ENCODE measurements around the gene GLYAT. TPM values are rescaled to one million over a fixed set of nuclear protein-coding genes. Genes with fewer than 3 reads are reported as not detected.

GLYAT gene
- total RNA-seq, 1 experiment from 2014 or later = not detected

DNA sequence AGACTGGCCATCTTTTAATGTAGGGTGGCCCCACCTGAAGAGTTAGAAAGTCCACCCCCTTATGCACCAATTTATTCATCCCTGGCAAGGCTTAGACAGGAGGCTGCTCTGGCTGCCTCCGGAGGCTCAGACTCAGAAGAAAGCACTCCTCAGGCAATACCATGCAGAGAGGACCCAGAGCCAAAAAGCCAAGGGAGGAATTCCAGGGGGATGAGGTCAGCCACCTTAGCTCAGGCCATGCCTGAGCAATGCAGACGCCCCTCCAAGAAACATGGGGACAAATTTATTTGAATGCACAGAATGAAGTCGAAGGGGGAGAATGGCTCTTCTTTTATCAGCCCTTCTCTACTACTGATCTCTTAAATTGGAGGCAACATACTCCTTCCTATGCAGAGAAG lies 39.7 kb upstream of the GLYAT start:
- BruUV-seq (replicated peaks) = no TSS peak
- CTCF ChIA-PET = no interaction called here
- Mint-ChIP-seq H3K9me3 (ENCODE audit: low read depth, unreplicated experiment) (no peaks in the 10 kb centered on the region), H3K27me3 (ENCODE audit: unreplicated experiment) (peaks cover 11% of the 10 kb centered on the region), H3K36me3 (ENCODE audit: insufficient read depth, unreplicated experiment) (peaks cover 10% of the 10 kb centered on the region), H3K4me3 (ENCODE audit: low read depth, unreplicated experiment) (no peak overlapping the region), H3K4me1 (ENCODE audit: low read depth, unreplicated experiment) (peaks cover 14% of the 10 kb centered on the region), H3K27ac (ENCODE audit: unreplicated experiment) (no peak overlapping the region)
- intact Hi-C loops (cut with micrococcal nuclease; ENCODE audit: unreplicated experiment) = no loop called here
- DNase-seq = no peak
- TF ChIP-seq, protein P1, sequence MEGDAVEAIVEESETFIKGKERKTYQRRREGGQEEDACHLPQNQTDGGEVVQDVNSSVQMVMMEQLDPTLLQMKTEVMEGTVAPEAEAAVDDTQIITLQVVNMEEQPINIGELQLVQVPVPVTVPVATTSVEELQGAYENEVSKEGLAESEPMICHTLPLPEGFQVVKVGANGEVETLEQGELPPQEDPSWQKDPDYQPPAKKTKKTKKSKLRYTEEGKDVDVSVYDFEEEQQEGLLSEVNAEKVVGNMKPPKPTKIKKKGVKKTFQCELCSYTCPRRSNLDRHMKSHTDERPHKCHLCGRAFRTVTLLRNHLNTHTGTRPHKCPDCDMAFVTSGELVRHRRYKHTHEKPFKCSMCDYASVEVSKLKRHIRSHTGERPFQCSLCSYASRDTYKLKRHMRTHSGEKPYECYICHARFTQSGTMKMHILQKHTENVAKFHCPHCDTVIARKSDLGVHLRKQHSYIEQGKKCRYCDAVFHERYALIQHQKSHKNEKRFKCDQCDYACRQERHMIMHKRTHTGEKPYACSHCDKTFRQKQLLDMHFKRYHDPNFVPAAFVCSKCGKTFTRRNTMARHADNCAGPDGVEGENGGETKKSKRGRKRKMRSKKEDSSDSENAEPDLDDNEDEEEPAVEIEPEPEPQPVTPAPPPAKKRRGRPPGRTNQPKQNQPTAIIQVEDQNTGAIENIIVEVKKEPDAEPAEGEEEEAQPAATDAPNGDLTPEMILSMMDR (IDR thresholded peaks at IDR 0.05; ENCODE audit: unreplicated experiment) = no peak

DNA sequence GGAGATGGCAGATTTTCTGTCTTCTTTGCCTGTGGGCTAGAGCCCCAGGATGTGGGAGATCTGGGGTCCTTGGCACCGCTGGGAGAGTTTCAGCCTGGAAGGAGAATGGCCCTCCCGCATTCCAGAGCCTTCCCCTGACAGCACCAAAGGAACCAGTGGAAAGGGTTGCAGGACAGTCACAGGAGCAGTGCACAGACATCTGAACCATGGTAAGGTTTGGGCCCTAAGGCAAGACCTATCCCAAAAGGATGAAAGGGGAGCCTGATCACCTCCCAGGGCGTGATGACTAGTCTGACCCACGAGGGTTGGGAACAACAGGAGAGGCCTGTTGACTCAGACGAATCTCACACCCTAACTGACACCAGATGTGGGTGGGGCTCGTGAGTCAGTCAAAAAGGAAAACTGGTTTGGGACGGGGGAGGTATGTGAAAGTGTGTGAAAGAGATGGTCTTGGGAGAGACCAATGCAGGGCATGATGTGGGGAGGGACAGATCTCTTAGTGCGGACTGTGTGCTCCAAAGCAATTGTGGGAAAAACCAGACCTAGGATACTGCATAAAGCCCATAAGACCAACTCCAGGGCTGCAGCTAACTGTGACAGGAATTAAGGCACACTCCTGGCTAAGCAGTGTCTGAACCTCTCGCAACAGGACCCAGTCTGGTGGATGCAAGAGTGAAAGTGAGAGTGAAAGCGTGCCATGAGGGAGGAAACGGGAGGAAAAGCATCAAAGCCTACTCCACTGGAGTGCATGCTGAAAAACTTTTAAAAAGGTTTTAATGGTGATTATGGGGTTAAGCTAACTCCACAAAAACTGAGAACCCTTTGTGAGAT lies 39.1 kb upstream of the GLYAT start:
- peaks cover 14% of the 10 kb centered on the region for H3K4me1 Mint-ChIP-seq (ENCODE audit: low read depth, unreplicated experiment)
- no peak overlapping the region for H3K4me3 Mint-ChIP-seq (ENCODE audit: low read depth, unreplicated experiment)
- H3K27ac Mint-ChIP-seq (ENCODE audit: unreplicated experiment) = no peak overlapping the region
- peaks cover 10% of the 10 kb centered on the region for H3K36me3 Mint-ChIP-seq (ENCODE audit: insufficient read depth, unreplicated experiment)
- DNase-seq = peak; percentile 24
- no TSS peak for BruUV-seq (replicated peaks)
- intact Hi-C loops (cut with micrococcal nuclease; ENCODE audit: unreplicated experiment) = no loop called here
- H3K9me3 Mint-ChIP-seq (ENCODE audit: low read depth, unreplicated experiment) = no peaks in the 10 kb centered on the region
- CTCF ChIA-PET = no interaction called here
- H3K27me3 Mint-ChIP-seq (ENCODE audit: unreplicated experiment) = peaks cover 11% of the 10 kb centered on the region
- TF ChIP-seq, protein P1 (IDR thresholded peaks at IDR 0.05; ENCODE audit: unreplicated experiment) = no peak

DNA sequence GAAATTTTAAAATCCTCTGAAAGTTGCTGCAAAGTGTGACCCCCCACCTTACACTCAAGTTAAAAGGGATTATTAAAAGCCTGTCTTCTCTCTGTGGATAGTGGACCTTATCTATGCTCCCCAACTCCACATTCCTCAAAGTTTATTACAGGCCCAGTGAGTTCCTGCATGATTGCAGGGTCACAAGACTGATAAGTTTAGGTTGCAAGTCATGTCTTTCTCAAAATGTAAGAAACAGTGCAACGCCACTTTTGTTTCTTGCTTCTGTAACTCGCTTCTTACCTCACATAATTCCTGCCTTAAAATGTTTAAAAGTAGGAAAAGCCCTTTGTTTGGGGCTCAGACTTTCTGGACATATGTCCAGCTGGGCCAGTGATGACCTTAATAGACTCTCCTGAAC lies 38.4 kb upstream of the GLYAT start:
- intact Hi-C loops (cut with micrococcal nuclease; ENCODE audit: unreplicated experiment) = no loop called here
- CTCF ChIA-PET = no interaction called here
- H3K9me3 Mint-ChIP-seq (ENCODE audit: low read depth, unreplicated experiment) = no peaks in the 10 kb centered on the region
- H3K36me3 Mint-ChIP-seq (ENCODE audit: insufficient read depth, unreplicated experiment) = peaks cover 10% of the 10 kb centered on the region
- no peak overlapping the region for H3K4me3 Mint-ChIP-seq (ENCODE audit: low read depth, unreplicated experiment)
- peaks cover 14% of the 10 kb centered on the region for H3K27me3 Mint-ChIP-seq (ENCODE audit: unreplicated experiment)
- no peak overlapping the region for H3K27ac Mint-ChIP-seq (ENCODE audit: unreplicated experiment)
- TF ChIP-seq, protein P1 (IDR thresholded peaks at IDR 0.05; ENCODE audit: unreplicated experiment) = no peak
- BruUV-seq (replicated peaks) = no TSS peak
- DNase-seq = no peak
- peaks cover 14% of the 10 kb centered on the region for H3K4me1 Mint-ChIP-seq (ENCODE audit: low read depth, unreplicated experiment)

DNA sequence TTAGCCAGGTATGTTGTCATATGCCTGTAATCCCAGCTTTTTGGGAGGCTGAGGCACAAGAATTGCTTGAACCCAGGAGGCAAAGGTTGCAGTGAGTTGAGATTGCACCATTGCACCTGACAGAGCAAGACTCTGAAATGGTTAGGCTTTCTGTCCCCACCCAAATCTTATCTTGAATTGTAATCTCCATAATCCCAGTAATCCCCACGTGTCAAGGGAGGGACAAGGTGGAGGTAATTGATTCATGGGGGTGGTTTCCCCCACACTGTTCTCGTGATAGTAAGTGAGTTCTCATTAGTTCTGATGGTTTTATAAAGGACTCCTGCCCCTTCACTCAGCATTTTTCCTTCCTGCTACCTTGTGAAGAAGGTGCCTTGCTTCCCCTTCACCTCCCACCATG lies 37.6 kb upstream of the GLYAT start:
- Mint-ChIP-seq H3K36me3 (ENCODE audit: insufficient read depth, unreplicated experiment) (peaks cover 10% of the 10 kb centered on the region), H3K4me1 (ENCODE audit: low read depth, unreplicated experiment) (peaks cover 14% of the 10 kb centered on the region), H3K27me3 (ENCODE audit: unreplicated experiment) (peaks cover 20% of the 10 kb centered on the region), H3K4me3 (ENCODE audit: low read depth, unreplicated experiment) (no peak overlapping the region), H3K27ac (ENCODE audit: unreplicated experiment) (no peak overlapping the region), H3K9me3 (ENCODE audit: low read depth, unreplicated experiment) (no peaks in the 10 kb centered on the region)
- CTCF ChIA-PET = no interaction called here
- no TSS peak for BruUV-seq (replicated peaks)
- no peak for DNase-seq
- TF ChIP-seq, protein P1 (IDR thresholded peaks at IDR 0.05; ENCODE audit: unreplicated experiment) = no peak
- intact Hi-C loops (cut with micrococcal nuclease; ENCODE audit: unreplicated experiment) = no loop called here
